ENCODE data around the gene KRT86. TPM values are rescaled to one million over a fixed set of nuclear protein-coding genes. Genes with fewer than 3 reads are reported as not detected.

Gene KRT86
- total and polyA plus RNA-seq, 7 experiments from 2014 or later, result 0.13 to 1.5 TPM; not detected in 5

DNA sequence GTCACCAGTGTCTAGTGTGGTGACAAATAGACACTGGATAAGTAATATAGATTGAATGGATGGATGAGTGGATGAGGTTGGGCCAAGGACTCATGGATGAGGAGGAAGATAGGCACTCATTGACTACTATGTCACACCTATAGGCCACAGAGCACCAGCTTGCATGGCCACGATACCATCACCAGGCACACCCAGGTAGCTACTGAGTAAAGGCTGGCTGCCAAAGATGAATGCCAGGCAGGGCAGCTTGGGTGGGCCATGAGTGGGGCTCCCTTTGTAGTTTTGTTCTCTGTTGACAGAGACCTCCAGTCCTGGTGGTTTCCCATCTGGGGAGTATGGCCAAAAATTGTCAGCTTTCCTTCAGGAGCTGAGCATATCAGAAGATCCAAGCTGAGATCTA is 57.9 kb downstream of the KRT86 start:
- ATAC-seq, result no peak
- Mint-ChIP-seq H3K4me3 (no peak overlapping the region), H3K36me3 (peaks cover 0 to 9% (median 4%) of the 10 kb centered on the region in 5 donors), H3K4me1 (peaks cover 0 to 6% (median 2%) of the 10 kb centered on the region in 7 donors), H3K9me3 (peaks cover 0 to 20% (median 6%) of the 10 kb centered on the region in 11 donors), H3K27me3 (peaks cover 0 to 22% (median 10%) of the 10 kb centered on the region in 5 donors), H3K27ac (no peak overlapping the region)
- intact Hi-C loops (cut with micrococcal nuclease), result no loop called here
- H3K27me3 ChIP-seq (ENCODE audit: control insufficient read depth in 2 of 2, insufficient read depth in 2 of 2, low read length in 2 of 2), result no peaks in the 10 kb centered on the region
- POLR2A ChIA-PET, result no interaction called here
- no peaks in the 10 kb centered on the region for H3K36me3 ChIP-seq (ENCODE audit: control insufficient read depth in 2 of 3, insufficient read depth in 3 of 3, low read length in 3 of 3)
- H3K4me1 ChIP-seq (ENCODE audit: control insufficient read depth in 2 of 2, insufficient read depth in 2 of 2, low read length in 2 of 2), result peaks cover 0 to 5% of the 10 kb centered on the region in 2 donors
- CTCF ChIA-PET, result interaction anchor here (0.6 to 1.6 kb wide), 3 partner anchors 19 to 176 kb away, joined by 3 to 4 read pairs (median 3); no protein-coding TSS in a partner anchor
- H3K27ac ChIP-seq (ENCODE audit: low read depth, low read length), result no peak overlapping the region
- H3K4me3 ChIP-seq (ENCODE audit: low read length), result no peak overlapping the region
- no peak for DNase-seq
- no peaks in the 10 kb centered on the region for H3K9me3 ChIP-seq (ENCODE audit: control insufficient read depth in 2 of 3, low read length in 3 of 3)

GRCh38 chr12:52333321-52333720 is 58.9 kb downstream of the KRT86 start:
- H3K27ac Mint-ChIP-seq, result no peak overlapping the region
- intact Hi-C loops (cut with micrococcal nuclease), result no loop called here
- DNase-seq (no peak), ATAC-seq (no peak)
- H3K9me3 ChIP-seq (ENCODE audit: control insufficient read depth in 2 of 3, low read length in 3 of 3), result no peaks in the 10 kb centered on the region
- H3K4me1 Mint-ChIP-seq, result no peaks in the 10 kb centered on the region
- H3K36me3 Mint-ChIP-seq, result peaks cover 0 to 9% (median 4%) of the 10 kb centered on the region in 5 donors
- ChIA-PET CTCF (interaction anchor here (0.7 kb wide), 1 partner anchor 18 kb away, joined by 3 read pairs; no protein-coding TSS in a partner anchor), POLR2A (no interaction called here)
- H3K27me3 Mint-ChIP-seq, result peaks cover 0 to 26% (median 12%) of the 10 kb centered on the region in 5 donors
- H3K4me1 ChIP-seq (ENCODE audit: control insufficient read depth in 2 of 2, insufficient read depth in 2 of 2, low read length in 2 of 2), result no peaks in the 10 kb centered on the region
- H3K9me3 Mint-ChIP-seq, result peaks cover 0 to 20% (median 7%) of the 10 kb centered on the region in 11 donors
- no peak overlapping the region for H3K4me3 ChIP-seq (ENCODE audit: low read length)
- H3K27me3 ChIP-seq (ENCODE audit: control insufficient read depth in 2 of 2, insufficient read depth in 2 of 2, low read length in 2 of 2), result no peaks in the 10 kb centered on the region
- H3K36me3 ChIP-seq (ENCODE audit: control insufficient read depth in 2 of 3, insufficient read depth in 3 of 3, low read length in 3 of 3), result no peaks in the 10 kb centered on the region
- no peak overlapping the region for H3K27ac ChIP-seq (ENCODE audit: low read depth, low read length)
- no peak overlapping the region for H3K4me3 Mint-ChIP-seq

DNA sequence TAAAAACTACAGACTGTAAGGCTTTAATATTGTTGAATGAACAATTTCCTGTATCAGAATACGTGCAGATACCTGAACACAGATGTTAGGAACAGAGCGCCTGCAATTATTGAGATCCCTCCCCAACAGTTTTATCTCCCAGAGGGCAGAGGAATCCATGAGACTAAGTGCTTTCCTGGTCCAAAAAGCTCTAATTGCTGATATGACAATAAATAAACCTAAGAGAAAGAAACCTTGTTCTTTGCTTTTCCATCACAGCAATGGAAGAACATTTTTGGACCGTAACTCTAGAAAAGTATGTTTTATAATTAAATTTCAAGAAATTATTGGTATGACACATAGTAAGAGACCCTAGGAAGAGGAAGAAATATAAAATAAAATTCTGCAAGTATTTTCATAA is 59.7 kb downstream of the KRT86 start:
- Mint-ChIP-seq H3K36me3 (peaks cover 0 to 9% (median 4%) of the 10 kb centered on the region in 5 donors), H3K27ac (no peak overlapping the region), H3K4me1 (no peaks in the 10 kb centered on the region), H3K4me3 (no peak overlapping the region), H3K9me3 (peaks cover 0 to 25% (median 7%) of the 10 kb centered on the region in 11 donors), H3K27me3 (peaks cover 0 to 26% (median 15%) of the 10 kb centered on the region in 5 donors)
- intact Hi-C loops (cut with micrococcal nuclease), result no loop called here
- ChIA-PET CTCF (interaction anchor here (0.6 kb wide), 1 partner anchor 397 kb away, joined by 3 read pairs; no protein-coding TSS in a partner anchor), POLR2A (interaction anchor here (0.6 kb wide), 1 partner anchor 397 kb away, joined by 4 read pairs; no protein-coding TSS in a partner anchor)
- Histone ChIP-seq H3K27ac (ENCODE audit: low read depth, low read length) (no peak overlapping the region), H3K9me3 (ENCODE audit: control insufficient read depth in 2 of 3, low read length in 3 of 3) (no peaks in the 10 kb centered on the region), H3K4me3 (ENCODE audit: low read length) (no peak overlapping the region), H3K27me3 (ENCODE audit: control insufficient read depth in 2 of 2, insufficient read depth in 2 of 2, low read length in 2 of 2) (no peaks in the 10 kb centered on the region), H3K4me1 (ENCODE audit: control insufficient read depth in 2 of 2, insufficient read depth in 2 of 2, low read length in 2 of 2) (no peaks in the 10 kb centered on the region), H3K36me3 (ENCODE audit: control insufficient read depth in 2 of 3, insufficient read depth in 3 of 3, low read length in 3 of 3) (no peaks in the 10 kb centered on the region)
- ATAC-seq (no peak), DNase-seq (no peak)

DNA sequence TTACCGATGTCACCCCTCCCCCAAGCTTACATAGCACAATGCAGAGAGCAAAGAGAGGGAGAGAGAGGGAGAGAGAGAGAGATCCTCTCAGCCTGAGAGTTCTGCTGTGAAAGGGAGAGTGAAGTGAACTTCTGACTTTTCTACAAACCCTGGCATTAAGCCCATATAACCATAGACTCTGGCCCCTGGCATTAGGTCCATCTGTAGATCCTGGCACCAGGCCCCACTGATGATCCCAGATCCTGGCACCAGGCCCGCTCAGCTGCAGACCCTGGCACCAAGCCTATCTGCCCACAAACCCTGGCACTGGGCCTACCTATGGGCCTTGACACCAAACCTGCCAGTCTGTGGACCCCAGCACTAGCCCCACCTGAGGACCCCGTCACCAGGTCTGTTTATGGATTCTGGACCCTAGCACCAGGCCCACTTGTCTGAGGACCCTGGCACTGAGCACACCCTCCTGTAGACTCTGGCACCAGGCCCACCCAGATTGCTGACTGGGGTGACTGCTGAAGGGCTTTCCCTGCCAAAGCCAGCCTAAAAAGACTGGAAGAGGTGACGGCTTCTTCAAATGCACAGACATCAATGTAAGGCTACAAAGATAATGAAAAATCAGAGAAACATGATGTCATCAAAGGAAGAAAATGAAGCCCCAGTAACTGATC is 61.3 kb downstream of the KRT86 start:
- peaks cover 0 to 9% (median 4%) of the 10 kb centered on the region in 5 donors for H3K36me3 Mint-ChIP-seq
- no peak for DNase-seq
- no peak overlapping the region for H3K4me3 Mint-ChIP-seq
- H3K4me1 Mint-ChIP-seq, result no peaks in the 10 kb centered on the region
- ChIA-PET CTCF (interaction anchor here (0.6 kb wide), 1 partner anchor 179 kb away, joined by 3 read pairs; no protein-coding TSS in a partner anchor), POLR2A (no interaction called here)
- H3K27me3 Mint-ChIP-seq, result peaks cover 0 to 26% (median 12%) of the 10 kb centered on the region in 5 donors
- no peaks in the 10 kb centered on the region for H3K9me3 ChIP-seq (ENCODE audit: control insufficient read depth in 2 of 3, low read length in 3 of 3)
- intact Hi-C loops (cut with micrococcal nuclease), result no loop called here
- H3K27ac Mint-ChIP-seq, result no peak overlapping the region
- ATAC-seq, result no peak
- H3K4me3 ChIP-seq (ENCODE audit: low read length), result no peak overlapping the region
- H3K27me3 ChIP-seq (ENCODE audit: control insufficient read depth in 2 of 2, insufficient read depth in 2 of 2, low read length in 2 of 2), result no peaks in the 10 kb centered on the region
- H3K9me3 Mint-ChIP-seq, result peaks cover 0 to 25% (median 7%) of the 10 kb centered on the region in 11 donors
- H3K27ac ChIP-seq (ENCODE audit: low read depth, low read length), result no peak overlapping the region
- no peaks in the 10 kb centered on the region for H3K4me1 ChIP-seq (ENCODE audit: control insufficient read depth in 2 of 2, insufficient read depth in 2 of 2, low read length in 2 of 2)
- H3K36me3 ChIP-seq (ENCODE audit: control insufficient read depth in 2 of 3, insufficient read depth in 3 of 3, low read length in 3 of 3), result no peaks in the 10 kb centered on the region

- H3K4me3 ChIP-seq (ENCODE audit: low read length), result no peak overlapping the region
- Mint-ChIP-seq H3K27ac (no peak overlapping the region), H3K4me1 (no peaks in the 10 kb centered on the region), H3K9me3 (peaks cover 0 to 25% (median 7%) of the 10 kb centered on the region in 11 donors), H3K4me3 (no peak overlapping the region), H3K36me3 (peaks cover 0 to 9% (median 4%) of the 10 kb centered on the region in 5 donors), H3K27me3 (peaks cover 0 to 26% (median 12%) of the 10 kb centered on the region in 5 donors)
- H3K27ac ChIP-seq (ENCODE audit: low read depth, low read length), result no peak overlapping the region
- no peaks in the 10 kb centered on the region for H3K9me3 ChIP-seq (ENCODE audit: control insufficient read depth in 2 of 3, low read length in 3 of 3)
- no peaks in the 10 kb centered on the region for H3K36me3 ChIP-seq (ENCODE audit: control insufficient read depth in 2 of 3, insufficient read depth in 3 of 3, low read length in 3 of 3)
- intact Hi-C loops (cut with micrococcal nuclease), result no loop called here
- POLR2A ChIA-PET, result no interaction called here
- no peaks in the 10 kb centered on the region for H3K4me1 ChIP-seq (ENCODE audit: control insufficient read depth in 2 of 2, insufficient read depth in 2 of 2, low read length in 2 of 2)
- CTCF ChIA-PET, result interaction anchor here (1.5 kb wide), 1 partner anchor 8 kb away, joined by 5 read pairs; no protein-coding TSS in a partner anchor
- ATAC-seq, result no peak
- H3K27me3 ChIP-seq (ENCODE audit: control insufficient read depth in 2 of 2, insufficient read depth in 2 of 2, low read length in 2 of 2), result no peaks in the 10 kb centered on the region
- DNase-seq, result no peak
Measured at GRCh38 chr12:52336641-52337040, 62.2 kb downstream of the KRT86 start.

- Mint-ChIP-seq H3K36me3 (peaks cover 0 to 9% (median 4%) of the 10 kb centered on the region in 5 donors), H3K4me1 (no peaks in the 10 kb centered on the region), H3K27me3 (peaks cover 0 to 26% (median 12%) of the 10 kb centered on the region in 5 donors), H3K27ac (no peak overlapping the region), H3K9me3 (peaks cover 0 to 25% (median 7%) of the 10 kb centered on the region in 11 donors), H3K4me3 (no peak overlapping the region)
- DNase-seq (no peak), ATAC-seq (no peak)
- H3K27me3 ChIP-seq (ENCODE audit: control insufficient read depth in 2 of 2, insufficient read depth in 2 of 2, low read length in 2 of 2), result no peaks in the 10 kb centered on the region
- POLR2A ChIA-PET, result no interaction called here
- H3K4me1 ChIP-seq (ENCODE audit: control insufficient read depth in 2 of 2, insufficient read depth in 2 of 2, low read length in 2 of 2), result no peaks in the 10 kb centered on the region
- no peaks in the 10 kb centered on the region for H3K36me3 ChIP-seq (ENCODE audit: control insufficient read depth in 2 of 3, insufficient read depth in 3 of 3, low read length in 3 of 3)
- CTCF ChIA-PET, result interaction anchor here (1.5 kb wide), 1 partner anchor 9 kb away, joined by 5 read pairs; no protein-coding TSS in a partner anchor
- no peak overlapping the region for H3K27ac ChIP-seq (ENCODE audit: low read depth, low read length)
- H3K4me3 ChIP-seq (ENCODE audit: low read length), result no peak overlapping the region
- no peaks in the 10 kb centered on the region for H3K9me3 ChIP-seq (ENCODE audit: control insufficient read depth in 2 of 3, low read length in 3 of 3)
- intact Hi-C loops (cut with micrococcal nuclease), result no loop called here
Measured at GRCh38 chr12:52337054-52337453, 62.6 kb downstream of the KRT86 start.
